GM19455 (cell line): ENCODE data around the gene NFIA.

ENCODE experiments used
- ATAC-seq: cut with Tn5 transposase; IDR thresholded peaks from one replicate; pipeline ENCODE4 v1.9.1; 2021; ENCODE audit not compliant: unreplicated experiment

The NFIA gene

GRCh38 chr1:61386770-61387169 is 304.4 kb downstream of the NFIA start:
- no peak for ATAC-seq

- no peak for ATAC-seq
These were observed 305.5 kb downstream of the NFIA start for GRCh38 chr1:61387829-61388228.

- ATAC-seq, result no peak
These were observed 306.2 kb downstream of the NFIA start for GRCh38 chr1:61388566-61388965.

- no peak for ATAC-seq
These were observed 307.0 kb downstream of the NFIA start for GRCh38 chr1:61389194-61389925.

GRCh38 chr1:61389926-61390845 is 307.8 kb downstream of the NFIA start:
- ATAC-seq, result no peak

- no peak for ATAC-seq
These were observed 309.4 kb downstream of the NFIA start for GRCh38 chr1:61391730-61392129.

GRCh38 chr1:61392409-61393242 is 310.3 kb downstream of the NFIA start:
- no peak for ATAC-seq

GRCh38 chr1:61393575-61393974 is 311.2 kb downstream of the NFIA start:
- ATAC-seq, result no peak

GRCh38 chr1:61395146-61395800 is 312.9 kb downstream of the NFIA start:
- ATAC-seq, result no peak

- ATAC-seq, result no peak
These were observed 315.1 kb downstream of the NFIA start for GRCh38 chr1:61397495-61397894.

GRCh38 chr1:61397935-61398334 is 315.6 kb downstream of the NFIA start:
- ATAC-seq, result no peak

- no peak for ATAC-seq
These were observed 316.8 kb downstream of the NFIA start for GRCh38 chr1:61399199-61399598.

GRCh38 chr1:61400131-61400770 is 317.9 kb downstream of the NFIA start:
- no peak for ATAC-seq

- ATAC-seq, result no peak
These were observed 318.6 kb downstream of the NFIA start for GRCh38 chr1:61400997-61401396.

- no peak for ATAC-seq
These were observed 321.6 kb downstream of the NFIA start for GRCh38 chr1:61403679-61404596.

- no peak for ATAC-seq
These were observed 322.4 kb downstream of the NFIA start for GRCh38 chr1:61404597-61405376.

- no peak for ATAC-seq
These were observed 324.1 kb downstream of the NFIA start for GRCh38 chr1:61406467-61406866.

- no peak for ATAC-seq
These were observed 330.2 kb downstream of the NFIA start for GRCh38 chr1:61412601-61413000.
